Thyroid gland (tissue), 4 donors: ENCODE results near the gene UBE2E2. TPM values are rescaled to one million over a fixed set of nuclear protein-coding genes. Genes with fewer than 3 reads are reported as not detected.
A peak's percentile ranks its signal among the peaks of the same experiment; 100 is the strongest.

Source experiments
- DNase-seq, 2 donors: peaks; one replicate each; pipeline ENCODE4 v3.0.0-alpha.2; 2019
- H3K27ac ChIP-seq, 3 donors: fragments of 200-600 bp; sonication (generic); 1 replicate in 2 of 3; 2 replicates in 1 of 3; pipeline ENCODE4 v1.5.1; 2016 to 2019; ENCODE audit warnings: mild to moderate bottlenecking in 1 of 3, moderate library complexity in 1 of 3
- H3K27me3 ChIP-seq: fragments of 200-600 bp; sonication (generic); one replicate; pipeline ENCODE4 v1.5.1; 2019
- H3K36me3 ChIP-seq, 2 donors: fragments of 200-600 bp; sonication (generic); one replicate each; pipeline ENCODE4 v1.5.1; 2016 to 2019
- H3K4me1 ChIP-seq, 2 donors: fragments of 200-600 bp; sonication (generic); one replicate each; pipeline ENCODE4 v1.5.1; 2017 to 2019
- H3K4me3 ChIP-seq, 3 donors: fragments of 200-600 bp; sonication (generic); replicated peaks in 1 of 3; 1 replicate in 2 of 3; 2 replicates in 1 of 3; pipeline ENCODE4 v1.5.1; 2016; ENCODE audit warnings: mild to moderate bottlenecking in 1 of 3
- H3K9me3 ChIP-seq: fragments of 200-600 bp; sonication (generic); one replicate; pipeline ENCODE4 v1.5.1; 2017
- CTCF ChIP-seq, 6 experiments: fragments of 200-600 bp in 3 of 6; fragments of 450-650 bp in 3 of 6; sonication (generic) in 3 of 6; IDR thresholded peaks; one replicate each; pipeline ENCODE4 v1.5.1; 2016 to 2019; ENCODE audit warnings: antibody characterized with exemption in 6 of 6, mild to moderate bottlenecking in 2 of 6, inconsistent platforms in 1 of 6, moderate library complexity in 1 of 6
- POLR2A ChIP-seq, 2 donors: fragments of 450-650 bp; IDR thresholded peaks; one replicate each; pipeline ENCODE4 v1.6.1; 2017; ENCODE audit warnings: antibody characterized with exemption in 2 of 2, mild to moderate bottlenecking in 2 of 2, moderate library complexity in 1 of 2
- WGBS, 2 donors: methylation state at CpG; one replicate each; pipeline ENCODE4 v1.1.5; 2017; 5-methylcytosine and 5-hydroxymethylcytosine counted together
- intact Hi-C: fragments of 100-400 bp; cut with DNase I; formaldehyde crosslinking; loops from one replicate; pipeline ENCODE4 v1.15.1; 2023
- total RNA-seq, 4 donors: library from RNA; depleted of rRNA; stranded (reverse); fragments of >200 nt; gene quantifications; one replicate each; pipeline ENCODE4 v1.2.3, GENCODE V29; 2016

The UBE2E2 gene
- total RNA-seq, 4 donors from 2014 or later = 28.5 to 46.0 (median 38.4) TPM

GRCh38 chr3:23161896-23162570 lies 41.1 kb upstream of the UBE2E2 start:
- no peak for DNase-seq
- Histone ChIP-seq H3K36me3 (no peaks in the 10 kb centered on the region), H3K9me3 (no peaks in the 10 kb centered on the region), H3K27me3 (no peaks in the 10 kb centered on the region), H3K4me3 (no peak overlapping the region), H3K4me1 (peaks cover 0 to 6% of the 10 kb centered on the region in 2 donors), H3K27ac (no peak overlapping the region)
- 74 to 81% methylated on average over 10 of the region's 10 CpGs for WGBS, 2 donors
- intact Hi-C loops = no loop called here
- no peak for TF ChIP-seq CTCF (IDR thresholded peaks at IDR 0.05)
- TF ChIP-seq POLR2A (IDR thresholded peaks at IDR 0.05) = no peak

- H3K4me1 ChIP-seq = peaks cover 0 to 6% of the 10 kb centered on the region in 2 donors
- no peak for TF ChIP-seq CTCF (IDR thresholded peaks at IDR 0.05)
- TF ChIP-seq POLR2A (IDR thresholded peaks at IDR 0.05) = no peak
- 52 to 61% methylated on average over 2 of the region's 2 CpGs for WGBS, 2 donors
- no peak overlapping the region for H3K4me3 ChIP-seq
- no peak overlapping the region for H3K27ac ChIP-seq
- no peaks in the 10 kb centered on the region for H3K36me3 ChIP-seq
- H3K9me3 ChIP-seq = no peaks in the 10 kb centered on the region
- intact Hi-C loops = no loop called here
- DNase-seq = peak; percentile 13 to 37
- H3K27me3 ChIP-seq = no peaks in the 10 kb centered on the region
Measured at GRCh38 chr3:23162934-23163333, 40.2 kb upstream of the UBE2E2 start.

GRCh38 chr3:23164746-23165145 lies 38.4 kb upstream of the UBE2E2 start:
- whole genome bisulfite sequencing, 2 donors = 92 to 94% methylated on average over 1 of the region's 1 CpG
- no peak overlapping the region for H3K27ac ChIP-seq

GRCh38 chr3:23165571-23165970 lies 37.6 kb upstream of the UBE2E2 start:
- H3K27ac ChIP-seq = no peak overlapping the region
- WGBS, 2 donors = 94% methylated on average over 2 of the region's 2 CpGs
- H3K36me3 ChIP-seq = no peaks in the 10 kb centered on the region
- intact Hi-C loops = no loop called here
- no peaks in the 10 kb centered on the region for H3K4me1 ChIP-seq
- no peak for DNase-seq
- no peaks in the 10 kb centered on the region for H3K9me3 ChIP-seq
- H3K27me3 ChIP-seq = no peaks in the 10 kb centered on the region
- H3K4me3 ChIP-seq = no peak overlapping the region
- TF ChIP-seq POLR2A (IDR thresholded peaks at IDR 0.05) (no peak), CTCF (IDR thresholded peaks at IDR 0.05) (no peak)

More at GRCh38 chr3:23164746-23165145, 38.4 kb upstream of the UBE2E2 start:
- H3K4me3 ChIP-seq = no peak overlapping the region
- no peaks in the 10 kb centered on the region for H3K9me3 ChIP-seq
- no peaks in the 10 kb centered on the region for H3K36me3 ChIP-seq
- DNase-seq = no peak
- no peaks in the 10 kb centered on the region for H3K27me3 ChIP-seq
- intact Hi-C loops = no loop called here
- TF ChIP-seq POLR2A (IDR thresholded peaks at IDR 0.05) = no peak
- no peak for TF ChIP-seq CTCF (IDR thresholded peaks at IDR 0.05)
- peaks cover 0 to 6% of the 10 kb centered on the region in 2 donors for H3K4me1 ChIP-seq

- 83 to 87% methylated on average over 3 of the region's 3 CpGs for WGBS, 2 donors
- no peak overlapping the region for H3K4me3 ChIP-seq
- H3K27ac ChIP-seq = no peak overlapping the region
- H3K27me3 ChIP-seq = no peaks in the 10 kb centered on the region
- TF ChIP-seq CTCF (IDR thresholded peaks at IDR 0.05) (no peak), POLR2A (IDR thresholded peaks at IDR 0.05) (no peak)
- no peaks in the 10 kb centered on the region for H3K36me3 ChIP-seq
- intact Hi-C loops = no loop called here
- H3K4me1 ChIP-seq = no peaks in the 10 kb centered on the region
- H3K9me3 ChIP-seq = no peaks in the 10 kb centered on the region
- DNase-seq = no peak
Measured at GRCh38 chr3:23166276-23166675, 36.9 kb upstream of the UBE2E2 start.
